Measurements from ENCODE around the gene MEF2C. TPM values are rescaled to one million over a fixed set of nuclear protein-coding genes. Genes with fewer than 3 reads are reported as not detected.
"Not testable (repeated sequence)": the region's sequence is repeated elsewhere in the genome, so short reads cannot be mapped to it uniquely, and the experiment has no call there.

MEF2C gene
- total RNA-seq, 1 donor from 2014 or later, result 0.26 TPM

GRCh38 chr5:88924330-88924657, 41.3 kb upstream of the MEF2C start:
- Mint-ChIP-seq H3K4me1 (no peaks in the 10 kb centered on the region), H3K27me3 (ENCODE audit: insufficient read depth, low read depth) (no peaks in the 10 kb centered on the region), H3K9me3 (no peaks in the 10 kb centered on the region), H3K4me3 (no peak overlapping the region), H3K27ac (no peak overlapping the region), H3K36me3 (no peaks in the 10 kb centered on the region)
- Histone ChIP-seq H3K79me2 (ENCODE audit: low read depth) (no peaks in the 10 kb centered on the region), H4K20me1 (ENCODE audit: low read depth) (no peaks in the 10 kb centered on the region), H3K9me3 (ENCODE audit: low read depth) (no peaks in the 10 kb centered on the region), H3K27ac (no peak overlapping the region), H3F3A (ENCODE audit: low read depth) (no peaks in the 10 kb centered on the region), H2AFZ (replicated peaks) (no peak overlapping the region), H3K4me1 (no peaks in the 10 kb centered on the region), H3K27me3 (no peaks in the 10 kb centered on the region), H3K36me3 (no peaks in the 10 kb centered on the region), H3K4me3 (no peak overlapping the region), H3K4me2 (no peak overlapping the region), H3K9ac (no peak overlapping the region)
- no peak for TF ChIP-seq CTCF (IDR thresholded peaks at IDR 0.05)
- TF ChIP-seq EZH2phosphoT487 (IDR thresholded peaks at IDR 0.05), result no peak
- TF ChIP-seq EZH2 (IDR thresholded peaks at IDR 0.05), result no peak
- no peak for DNase-seq (ENCODE audit: low spot score)

- Mint-ChIP-seq H3K36me3 (no peaks in the 10 kb centered on the region), H3K27me3 (ENCODE audit: insufficient read depth, low read depth) (no peaks in the 10 kb centered on the region), H3K4me3 (no peak overlapping the region), H3K27ac (no peak overlapping the region), H3K9me3 (no peaks in the 10 kb centered on the region), H3K4me1 (no peaks in the 10 kb centered on the region)
- Histone ChIP-seq H2AFZ (replicated peaks) (no peak overlapping the region), H3K79me2 (ENCODE audit: low read depth) (no peaks in the 10 kb centered on the region), H3K4me2 (no peak overlapping the region), H3K4me1 (no peaks in the 10 kb centered on the region), H3K4me3 (no peak overlapping the region), H3K36me3 (no peaks in the 10 kb centered on the region), H3K9me3 (ENCODE audit: low read depth) (no peaks in the 10 kb centered on the region), H3K9ac (no peak overlapping the region), H3F3A (ENCODE audit: low read depth) (no peaks in the 10 kb centered on the region), H4K20me1 (ENCODE audit: low read depth) (no peaks in the 10 kb centered on the region), H3K27me3 (no peaks in the 10 kb centered on the region), H3K27ac (no peak overlapping the region)
- TF ChIP-seq EZH2phosphoT487 (IDR thresholded peaks at IDR 0.05) (no peak), CTCF (IDR thresholded peaks at IDR 0.05) (no peak), EZH2 (IDR thresholded peaks at IDR 0.05) (no peak)
- DNase-seq (ENCODE audit: low spot score), result no peak
These were observed 40.8 kb upstream of the MEF2C start for GRCh38 chr5:88923623-88924329.

- not testable (repeated sequence) for H2AFZ ChIP-seq (replicated peaks); H3K27ac Mint-ChIP-seq; H3K4me1 ChIP-seq; H3K27me3 ChIP-seq; H3K79me2 ChIP-seq (ENCODE audit: low read depth); H4K20me1 ChIP-seq (ENCODE audit: low read depth); H3K4me3 Mint-ChIP-seq; H3K27me3 Mint-ChIP-seq (ENCODE audit: insufficient read depth, low read depth); H3F3A ChIP-seq (ENCODE audit: low read depth); H3K9ac ChIP-seq; H3K36me3 Mint-ChIP-seq; H3K4me2 ChIP-seq; H3K27ac ChIP-seq; H3K4me1 Mint-ChIP-seq; H3K9me3 ChIP-seq (ENCODE audit: low read depth); H3K4me3 ChIP-seq; H3K9me3 Mint-ChIP-seq; H3K36me3 ChIP-seq; DNase-seq (ENCODE audit: low spot score)
These were observed 29.8 kb upstream of the MEF2C start for GRCh38 chr5:88912743-88913142.

- H3K4me2 ChIP-seq; H3K9me3 ChIP-seq (ENCODE audit: low read depth); H3K27me3 Mint-ChIP-seq (ENCODE audit: insufficient read depth, low read depth); H3K79me2 ChIP-seq (ENCODE audit: low read depth); H3K27ac Mint-ChIP-seq; H2AFZ ChIP-seq (replicated peaks); DNase-seq (ENCODE audit: low spot score); H3K36me3 Mint-ChIP-seq; H3K27ac ChIP-seq; H3K4me1 Mint-ChIP-seq; H3K4me3 ChIP-seq; H3K9me3 Mint-ChIP-seq; H3K4me1 ChIP-seq; H3F3A ChIP-seq (ENCODE audit: low read depth); H3K9ac ChIP-seq; H3K27me3 ChIP-seq; H4K20me1 ChIP-seq (ENCODE audit: low read depth); H3K4me3 Mint-ChIP-seq; H3K36me3 ChIP-seq: not testable (repeated sequence)
These were observed 28.1 kb upstream of the MEF2C start for GRCh38 chr5:88911059-88911572.

GRCh38 chr5:88904478-88904877, 21.5 kb upstream of the MEF2C start:
- H3K27ac Mint-ChIP-seq; H2AFZ ChIP-seq (replicated peaks); H3K79me2 ChIP-seq (ENCODE audit: low read depth); H3K4me3 ChIP-seq; H4K20me1 ChIP-seq (ENCODE audit: low read depth); H3F3A ChIP-seq (ENCODE audit: low read depth); H3K36me3 Mint-ChIP-seq; H3K9me3 Mint-ChIP-seq; DNase-seq (ENCODE audit: low spot score); H3K36me3 ChIP-seq; H3K27ac ChIP-seq; H3K27me3 ChIP-seq; H3K4me1 Mint-ChIP-seq; H3K4me3 Mint-ChIP-seq; H3K4me2 ChIP-seq; H3K9ac ChIP-seq; H3K4me1 ChIP-seq; H3K27me3 Mint-ChIP-seq (ENCODE audit: insufficient read depth, low read depth); H3K9me3 ChIP-seq (ENCODE audit: low read depth): not testable (repeated sequence)

GRCh38 chr5:88903966-88904365, 21.0 kb upstream of the MEF2C start:
- not testable (repeated sequence) for H3K4me1 Mint-ChIP-seq; H2AFZ ChIP-seq (replicated peaks); H3K9ac ChIP-seq; H3K27me3 Mint-ChIP-seq (ENCODE audit: insufficient read depth, low read depth); H3K9me3 ChIP-seq (ENCODE audit: low read depth); H3K27ac ChIP-seq; H3K27ac Mint-ChIP-seq; DNase-seq (ENCODE audit: low spot score); H3K4me3 Mint-ChIP-seq; H3K9me3 Mint-ChIP-seq; H3K36me3 Mint-ChIP-seq; H3K4me3 ChIP-seq; H4K20me1 ChIP-seq (ENCODE audit: low read depth); H3K36me3 ChIP-seq; H3K4me2 ChIP-seq; H3K79me2 ChIP-seq (ENCODE audit: low read depth); H3K27me3 ChIP-seq; H3F3A ChIP-seq (ENCODE audit: low read depth); H3K4me1 ChIP-seq
